HepG2 (cell line): ENCODE results near the gene NOL4L. TPM values are rescaled to one million over a fixed set of nuclear protein-coding genes. Genes with fewer than 3 reads are reported as not detected.
A peak's percentile ranks its signal among the peaks of the same experiment; 100 is the strongest.

Source experiments
- ARNT ChIP-seq: fragments of 450-650 bp; IDR thresholded peaks from 2 replicates; pipeline ENCODE4 v1.6.1; 2017
- ATRX ChIP-seq: sonication (generic); formaldehyde crosslinking; IDR thresholded peaks from 2 replicates; pipeline ENCODE4 v1.4.0; 2020; ENCODE audit warnings: missing genetic modification reagents, borderline replicate concordance
- HHEX ChIP-seq: IDR thresholded peaks from 2 replicates; pipeline ENCODE4 v1.6.1; 2016; ENCODE audit warnings: control low read depth
- NFATC3 ChIP-seq: sonication (generic); formaldehyde crosslinking; IDR thresholded peaks from 2 replicates; pipeline ENCODE4 v1.5.1; 2020; ENCODE audit warnings: mild to moderate bottlenecking, missing genetic modification reagents
- RBFOX2 ChIP-seq: fragments of 200-400 bp; formaldehyde crosslinking; IDR thresholded peaks from 2 replicates; pipeline ENCODE4 v1.6.1; 2017; ENCODE audit warnings: low read depth, mild to moderate bottlenecking, low read length
- SIN3A ChIP-seq: IDR thresholded peaks from 2 replicates; pipeline ENCODE4 v1.6.1; 2011; ENCODE audit warnings: low read depth, mild to moderate bottlenecking, control low read depth, low read length, borderline replicate concordance
- TEAD3 ChIP-seq: optimal IDR thresholded peaks from 2 replicates; pipeline ENCODE3; 2016; ENCODE audit warnings: borderline replicate concordance
- ZMYM2 ChIP-seq: sonication (generic); formaldehyde crosslinking; IDR thresholded peaks from 2 replicates; pipeline ENCODE4 v1.8.0; 2022; ENCODE audit warnings: mild to moderate bottlenecking, missing genetic modification reagents
- ZNF101 ChIP-seq: sonication (generic); formaldehyde crosslinking; IDR thresholded peaks from 2 replicates; pipeline ENCODE4 v1.4.0; 2020; ENCODE audit warnings: mild to moderate bottlenecking, low read depth, missing genetic modification reagents, borderline replicate concordance
- ZNF232 ChIP-seq: sonication (generic); formaldehyde crosslinking; IDR thresholded peaks from 2 replicates; pipeline ENCODE4 v1.4.0; 2020; ENCODE audit warnings: missing genetic modification reagents, borderline replicate concordance
- ZNF749 ChIP-seq: sonication (generic); formaldehyde crosslinking; IDR thresholded peaks from 2 replicates; pipeline ENCODE4 v1.8.0; 2022; ENCODE audit warnings: mild to moderate bottlenecking, missing genetic modification reagents, moderate library complexity, borderline replicate concordance
- polyA plus RNA-seq, 8 experiments: library from polyadenylated mRNA; depleted of rRNA in 3 of 8; stranded (reverse) in 7 of 8; unstranded in 1 of 8; fragments of >200 nt; fragmentation: Illumina TruSeq in 4 of 8; extraction: Trizol in 4 of 8; gene quantifications; 2 replicates each; pipeline versions ENCODE4 v1.2.1 to v1.2.3, GENCODE V29; 2011 to 2016; ENCODE audit warnings: low read depth in 4 of 8, missing spikeins in 1 of 8, mixed read lengths in 1 of 8; ENCODE audit not compliant: insufficient read depth in 1 of 8
- total RNA-seq, 5 experiments: library from RNA; depleted of rRNA; stranded (reverse); fragments of >200 nt; fragmentation: Illumina TruSeq; extraction: Trizol; gene quantifications; 2 replicates each; pipeline ENCODE4 v1.2.3, GENCODE V29; 2016; ENCODE audit warnings: low read depth in 1 of 5
- TF ChIP-seq, protein P1 (sequence below): sonication (generic); formaldehyde crosslinking; IDR thresholded peaks from 2 replicates; pipeline ENCODE4 v1.5.1; 2020; ENCODE audit warnings: missing genetic modification reagents, mild to moderate bottlenecking, borderline replicate concordance
- TF ChIP-seq, protein P2 (sequence below): sonication (generic); formaldehyde crosslinking; IDR thresholded peaks from 2 replicates; pipeline ENCODE4 v1.5.1; 2020; ENCODE audit warnings: mild to moderate bottlenecking, missing genetic modification reagents, moderate library complexity
- TF ChIP-seq, protein P3 (sequence below): IDR thresholded peaks from 2 replicates; pipeline ENCODE4 v1.6.1; 2012; ENCODE audit warnings: low read length, improper control_type of control experiment
- TF ChIP-seq, protein P4 (sequence below): sonication (generic); formaldehyde crosslinking; IDR thresholded peaks from 2 replicates; pipeline ENCODE4 v1.4.0; 2020; ENCODE audit warnings: mild to moderate bottlenecking, missing genetic modification reagents
- TF ChIP-seq, protein P5 (sequence below): sonication (generic); formaldehyde crosslinking; IDR thresholded peaks from 2 replicates; pipeline ENCODE4 v1.8.1; 2022; ENCODE audit warnings: low read depth, mild to moderate bottlenecking, missing genetic modification reagents

Gene NOL4L
- total and polyA plus RNA-seq, 2 of the 13 experiments (the other 11 are each of a cell fraction or from before 2014, with no cell fraction given) = 16.6 to 35.4 TPM

DNA sequence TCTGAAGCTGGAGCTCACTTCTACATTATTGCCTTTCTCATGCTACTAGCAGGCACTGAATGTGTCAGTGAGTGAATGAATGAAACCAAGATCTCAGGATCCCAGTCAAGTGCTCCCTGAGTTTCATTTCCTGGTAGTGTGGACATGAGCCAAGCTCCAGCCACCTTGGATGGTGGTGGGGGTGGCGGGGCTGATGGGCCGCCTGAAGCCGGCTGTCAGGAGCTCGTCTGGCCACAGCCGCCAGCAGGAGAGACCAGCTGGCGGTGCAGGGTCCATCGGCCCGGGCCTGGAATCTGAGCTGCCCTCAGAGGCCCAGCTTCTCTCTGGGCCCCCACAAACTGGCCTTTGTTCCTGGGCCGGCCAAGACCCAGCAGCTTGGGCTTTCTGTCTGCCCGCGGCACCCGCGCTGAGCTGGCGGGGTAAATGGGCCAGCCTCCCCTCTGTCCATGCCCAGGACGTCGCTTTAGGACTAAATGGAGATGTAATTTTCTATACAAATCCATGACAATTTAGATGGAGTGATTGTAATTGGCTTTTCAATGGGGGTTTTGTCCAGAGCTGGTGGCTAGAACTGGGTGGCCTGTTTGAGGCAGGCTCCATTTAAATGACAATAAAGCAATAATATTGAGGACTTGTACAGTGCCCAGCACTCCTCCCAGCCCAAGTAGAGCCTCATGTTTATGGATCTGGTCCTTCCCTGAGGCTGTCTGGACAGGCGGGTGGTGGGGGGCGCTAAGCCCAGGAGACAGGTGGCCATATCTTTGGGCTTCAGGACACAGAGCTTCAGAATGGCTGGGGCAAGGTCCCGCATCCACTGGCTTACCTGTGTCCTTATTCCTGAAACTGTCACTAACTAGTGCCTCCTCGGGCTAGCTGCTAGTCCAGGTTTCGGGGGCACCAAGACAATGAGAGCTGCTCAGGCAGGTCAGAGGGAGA, 43.5 kb downstream of the NOL4L start (continued):
- TF ChIP-seq, protein P1, sequence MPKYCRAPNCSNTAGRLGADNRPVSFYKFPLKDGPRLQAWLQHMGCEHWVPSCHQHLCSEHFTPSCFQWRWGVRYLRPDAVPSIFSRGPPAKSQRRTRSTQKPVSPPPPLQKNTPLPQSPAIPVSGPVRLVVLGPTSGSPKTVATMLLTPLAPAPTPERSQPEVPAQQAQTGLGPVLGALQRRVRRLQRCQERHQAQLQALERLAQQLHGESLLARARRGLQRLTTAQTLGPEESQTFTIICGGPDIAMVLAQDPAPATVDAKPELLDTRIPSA (CRISPR knock-in tag) = no peak
- TF ChIP-seq ZNF101 (CRISPR knock-in tag) = no peak
- no peak for TF ChIP-seq HHEX (CRISPR knock-in tag)
- no peak for TF ChIP-seq ATRX (CRISPR knock-in tag)
- peak; percentile 96 for TF ChIP-seq ZNF232
- TF ChIP-seq, protein P2, sequence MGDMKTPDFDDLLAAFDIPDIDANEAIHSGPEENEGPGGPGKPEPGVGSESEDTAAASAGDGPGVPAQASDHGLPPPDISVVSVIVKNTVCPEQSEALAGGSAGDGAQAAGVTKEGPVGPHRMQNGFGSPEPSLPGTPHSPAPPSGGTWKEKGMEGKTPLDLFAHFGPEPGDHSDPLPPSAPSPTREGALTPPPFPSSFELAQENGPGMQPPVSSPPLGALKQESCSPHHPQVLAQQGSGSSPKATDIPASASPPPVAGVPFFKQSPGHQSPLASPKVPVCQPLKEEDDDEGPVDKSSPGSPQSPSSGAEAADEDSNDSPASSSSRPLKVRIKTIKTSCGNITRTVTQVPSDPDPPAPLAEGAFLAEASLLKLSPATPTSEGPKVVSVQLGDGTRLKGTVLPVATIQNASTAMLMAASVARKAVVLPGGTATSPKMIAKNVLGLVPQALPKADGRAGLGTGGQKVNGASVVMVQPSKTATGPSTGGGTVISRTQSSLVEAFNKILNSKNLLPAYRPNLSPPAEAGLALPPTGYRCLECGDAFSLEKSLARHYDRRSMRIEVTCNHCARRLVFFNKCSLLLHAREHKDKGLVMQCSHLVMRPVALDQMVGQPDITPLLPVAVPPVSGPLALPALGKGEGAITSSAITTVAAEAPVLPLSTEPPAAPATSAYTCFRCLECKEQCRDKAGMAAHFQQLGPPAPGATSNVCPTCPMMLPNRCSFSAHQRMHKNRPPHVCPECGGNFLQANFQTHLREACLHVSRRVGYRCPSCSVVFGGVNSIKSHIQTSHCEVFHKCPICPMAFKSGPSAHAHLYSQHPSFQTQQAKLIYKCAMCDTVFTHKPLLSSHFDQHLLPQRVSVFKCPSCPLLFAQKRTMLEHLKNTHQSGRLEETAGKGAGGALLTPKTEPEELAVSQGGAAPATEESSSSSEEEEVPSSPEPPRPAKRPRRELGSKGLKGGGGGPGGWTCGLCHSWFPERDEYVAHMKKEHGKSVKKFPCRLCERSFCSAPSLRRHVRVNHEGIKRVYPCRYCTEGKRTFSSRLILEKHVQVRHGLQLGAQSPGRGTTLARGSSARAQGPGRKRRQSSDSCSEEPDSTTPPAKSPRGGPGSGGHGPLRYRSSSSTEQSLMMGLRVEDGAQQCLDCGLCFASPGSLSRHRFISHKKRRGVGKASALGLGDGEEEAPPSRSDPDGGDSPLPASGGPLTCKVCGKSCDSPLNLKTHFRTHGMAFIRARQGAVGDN = peak; percentile 100
- TF ChIP-seq SIN3A = peak; percentile 84
- TF ChIP-seq ZNF749 (CRISPR knock-in tag) = no peak
- TF ChIP-seq, protein P3, sequence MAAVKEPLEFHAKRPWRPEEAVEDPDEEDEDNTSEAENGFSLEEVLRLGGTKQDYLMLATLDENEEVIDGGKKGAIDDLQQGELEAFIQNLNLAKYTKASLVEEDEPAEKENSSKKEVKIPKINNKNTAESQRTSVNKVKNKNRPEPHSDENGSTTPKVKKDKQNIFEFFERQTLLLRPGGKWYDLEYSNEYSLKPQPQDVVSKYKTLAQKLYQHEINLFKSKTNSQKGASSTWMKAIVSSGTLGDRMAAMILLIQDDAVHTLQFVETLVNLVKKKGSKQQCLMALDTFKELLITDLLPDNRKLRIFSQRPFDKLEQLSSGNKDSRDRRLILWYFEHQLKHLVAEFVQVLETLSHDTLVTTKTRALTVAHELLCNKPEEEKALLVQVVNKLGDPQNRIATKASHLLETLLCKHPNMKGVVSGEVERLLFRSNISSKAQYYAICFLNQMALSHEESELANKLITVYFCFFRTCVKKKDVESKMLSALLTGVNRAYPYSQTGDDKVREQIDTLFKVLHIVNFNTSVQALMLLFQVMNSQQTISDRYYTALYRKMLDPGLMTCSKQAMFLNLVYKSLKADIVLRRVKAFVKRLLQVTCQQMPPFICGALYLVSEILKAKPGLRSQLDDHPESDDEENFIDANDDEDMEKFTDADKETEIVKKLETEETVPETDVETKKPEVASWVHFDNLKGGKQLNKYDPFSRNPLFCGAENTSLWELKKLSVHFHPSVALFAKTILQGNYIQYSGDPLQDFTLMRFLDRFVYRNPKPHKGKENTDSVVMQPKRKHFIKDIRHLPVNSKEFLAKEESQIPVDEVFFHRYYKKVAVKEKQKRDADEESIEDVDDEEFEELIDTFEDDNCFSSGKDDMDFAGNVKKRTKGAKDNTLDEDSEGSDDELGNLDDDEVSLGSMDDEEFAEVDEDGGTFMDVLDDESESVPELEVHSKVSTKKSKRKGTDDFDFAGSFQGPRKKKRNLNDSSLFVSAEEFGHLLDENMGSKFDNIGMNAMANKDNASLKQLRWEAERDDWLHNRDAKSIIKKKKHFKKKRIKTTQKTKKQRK = no peak
- peak; percentile 33; the same call in 1 of the 2 replicates for TF ChIP-seq ZMYM2
- TF ChIP-seq ARNT = no peak
- TF ChIP-seq, protein P4, sequence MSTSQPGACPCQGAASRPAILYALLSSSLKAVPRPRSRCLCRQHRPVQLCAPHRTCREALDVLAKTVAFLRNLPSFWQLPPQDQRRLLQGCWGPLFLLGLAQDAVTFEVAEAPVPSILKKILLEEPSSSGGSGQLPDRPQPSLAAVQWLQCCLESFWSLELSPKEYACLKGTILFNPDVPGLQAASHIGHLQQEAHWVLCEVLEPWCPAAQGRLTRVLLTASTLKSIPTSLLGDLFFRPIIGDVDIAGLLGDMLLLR (CRISPR knock-in tag) = peak; percentile 85; the same call in 1 of the 2 replicates
- peak; percentile 87 for TF ChIP-seq RBFOX2
- no peak for TF ChIP-seq NFATC3
- TF ChIP-seq TEAD3 (CRISPR knock-in tag) = peak; percentile 98
- TF ChIP-seq, protein P5, sequence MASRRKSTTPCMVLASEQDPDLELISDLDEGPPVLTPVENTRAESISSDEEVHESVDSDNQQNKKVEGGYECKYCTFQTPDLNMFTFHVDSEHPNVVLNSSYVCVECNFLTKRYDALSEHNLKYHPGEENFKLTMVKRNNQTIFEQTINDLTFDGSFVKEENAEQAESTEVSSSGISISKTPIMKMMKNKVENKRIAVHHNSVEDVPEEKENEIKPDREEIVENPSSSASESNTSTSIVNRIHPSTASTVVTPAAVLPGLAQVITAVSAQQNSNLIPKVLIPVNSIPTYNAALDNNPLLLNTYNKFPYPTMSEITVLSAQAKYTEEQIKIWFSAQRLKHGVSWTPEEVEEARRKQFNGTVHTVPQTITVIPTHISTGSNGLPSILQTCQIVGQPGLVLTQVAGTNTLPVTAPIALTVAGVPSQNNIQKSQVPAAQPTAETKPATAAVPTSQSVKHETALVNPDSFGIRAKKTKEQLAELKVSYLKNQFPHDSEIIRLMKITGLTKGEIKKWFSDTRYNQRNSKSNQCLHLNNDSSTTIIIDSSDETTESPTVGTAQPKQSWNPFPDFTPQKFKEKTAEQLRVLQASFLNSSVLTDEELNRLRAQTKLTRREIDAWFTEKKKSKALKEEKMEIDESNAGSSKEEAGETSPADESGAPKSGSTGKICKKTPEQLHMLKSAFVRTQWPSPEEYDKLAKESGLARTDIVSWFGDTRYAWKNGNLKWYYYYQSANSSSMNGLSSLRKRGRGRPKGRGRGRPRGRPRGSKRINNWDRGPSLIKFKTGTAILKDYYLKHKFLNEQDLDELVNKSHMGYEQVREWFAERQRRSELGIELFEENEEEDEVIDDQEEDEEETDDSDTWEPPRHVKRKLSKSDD (CRISPR knock-in tag) = 0 out of 2 replicates have a peak, but pooled peaks have one; percentile 44
